GM10266 (cell line): Measurements from ENCODE around the gene ANO2.

ENCODE experiments used
- DNase-seq: peaks from one replicate; pipeline ENCODE4 v3.0.0; 2012; ENCODE audit errors: extremely low spot score
- CTCF ChIP-seq: IDR thresholded peaks from 2 replicates; pipeline ENCODE4 v1.5.1; 2012; ENCODE audit warnings: mild to moderate bottlenecking, low read depth; ENCODE audit not compliant: control insufficient read depth, insufficient read depth; ENCODE audit errors: missing control alignments

ANO2 gene

GRCh38 chr12:5520831-5521230 lies 424.2 kb downstream of the ANO2 start:
- TF ChIP-seq CTCF: no peak
- no peak for DNase-seq

- TF ChIP-seq CTCF: no peak
- no peak for DNase-seq
Observed at GRCh38 chr12:5520037-5520436, 425.0 kb downstream of the ANO2 start.

GRCh38 chr12:5518584-5519365 lies 426.3 kb downstream of the ANO2 start:
- no peak for DNase-seq
- TF ChIP-seq CTCF: no peak

GRCh38 chr12:5516371-5517241 lies 428.5 kb downstream of the ANO2 start:
- TF ChIP-seq CTCF: no peak
- DNase-seq: no peak

GRCh38 chr12:5515458-5515857 lies 429.6 kb downstream of the ANO2 start:
- no peak for DNase-seq
- TF ChIP-seq CTCF: no peak

GRCh38 chr12:5514545-5514944 lies 430.5 kb downstream of the ANO2 start:
- no peak for DNase-seq
- no peak for TF ChIP-seq CTCF

GRCh38 chr12:5514016-5514415 lies 431.0 kb downstream of the ANO2 start:
- TF ChIP-seq CTCF: no peak
- DNase-seq: no peak
